Superior temporal gyrus (tissue), 1 donor: ENCODE results near the gene ZNF221.

Experiments used
- DNase-seq: peaks from one replicate; pipeline ENCODE4 v3.0.0-alpha.2; 2016; ENCODE audit errors: extremely low spot score

Gene ZNF221

GRCh38 chr19:43957891-43958290 lies 6.9 kb downstream of the ZNF221 start:
- DNase-seq = no peak

GRCh38 chr19:43960411-43960810 lies 9.4 kb downstream of the ZNF221 start:
- no peak for DNase-seq

GRCh38 chr19:43966079-43966694 lies 15.2 kb downstream of the ZNF221 start:
- DNase-seq = no peak

DNA sequence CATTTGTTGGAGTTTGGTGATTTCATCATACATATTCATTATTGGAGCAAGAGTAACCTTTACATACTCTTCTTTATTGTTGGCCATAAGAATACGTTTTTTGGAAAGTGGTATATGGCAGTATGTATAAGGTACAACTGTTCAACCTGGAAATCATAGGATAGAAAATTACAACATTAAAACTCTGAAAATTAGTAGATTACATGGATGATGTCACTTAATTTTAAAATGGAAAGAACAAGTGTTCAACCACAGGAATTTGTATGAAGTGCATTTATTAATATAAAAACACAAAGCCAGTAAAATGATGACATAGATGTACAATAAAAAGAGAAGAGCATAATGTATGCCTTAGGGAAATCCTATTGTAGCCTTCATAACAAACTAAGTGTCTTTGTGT lies 25.7 kb downstream of the ZNF221 start:
- DNase-seq = no peak

GRCh38 chr19:43983544-43983911 lies 32.5 kb downstream of the ZNF221 start:
- no peak for DNase-seq

- DNase-seq = peak; percentile 99
Observed at GRCh38 chr19:43983912-43984686, 33.1 kb downstream of the ZNF221 start, which contains the start of gene ZNF155. Gene ZNF155 (plus strand): TSS chr19:43984188. CDS start chr19:43988544, 4,356 bp downstream.

DNA sequence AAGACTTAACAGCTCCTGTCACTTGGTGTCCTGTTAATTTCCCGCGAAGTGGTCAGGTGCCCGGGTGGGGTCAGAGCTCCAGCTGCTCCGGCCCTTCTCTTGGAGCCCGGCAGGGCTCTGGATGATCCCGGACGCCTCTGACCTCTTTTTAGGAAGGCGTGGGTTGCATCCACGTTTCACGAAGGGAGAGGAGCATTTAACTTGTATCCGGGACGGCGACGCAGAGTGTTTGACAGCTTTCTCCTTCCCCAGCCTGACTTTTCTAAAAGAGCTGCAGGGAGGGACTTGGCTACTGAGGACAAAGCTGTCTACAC lies 33.6 kb downstream of the ZNF221 start:
- peak; percentile 8 for DNase-seq

GRCh38 chr19:43997631-43998290 lies 46.7 kb downstream of the ZNF221 start:
- DNase-seq = no peak

GRCh38 chr19:44002212-44002565 lies 51.2 kb downstream of the ZNF221 start:
- peak; percentile 7 for DNase-seq

GRCh38 chr19:44002566-44003460 lies 51.8 kb downstream of the ZNF221 start, which contains the start of gene ZNF230:
Gene ZNF230 (plus strand): TSS chr19:44002957. CDS start chr19:44007079, 4,122 bp downstream.
- DNase-seq = peak; percentile 100

- DNase-seq = no peak
Observed at GRCh38 chr19:44003461-44004009, 52.5 kb downstream of the ZNF221 start.

- no peak for DNase-seq
Observed at GRCh38 chr19:44005973-44006372, 54.9 kb downstream of the ZNF221 start.

DNA sequence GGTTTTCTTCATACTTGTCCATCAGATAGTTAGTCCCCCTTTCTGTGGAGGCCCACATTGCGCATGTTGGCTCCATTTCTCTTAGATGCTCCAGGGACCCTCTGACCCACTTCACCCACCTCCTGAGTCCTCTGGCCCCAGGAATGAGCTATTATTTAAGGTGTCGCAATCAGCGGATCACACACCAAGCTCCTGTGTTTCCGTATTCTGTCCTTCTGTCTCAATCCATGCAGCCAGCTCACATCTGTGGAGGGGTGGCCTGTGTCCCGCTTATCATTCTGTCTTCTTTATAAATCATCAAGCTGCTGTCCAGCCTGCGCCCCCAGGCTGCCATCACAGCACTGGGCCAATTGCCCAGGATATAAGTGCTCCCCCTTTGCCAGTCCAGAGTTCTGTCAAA lies 56.4 kb downstream of the ZNF221 start:
- no peak for DNase-seq

DNA sequence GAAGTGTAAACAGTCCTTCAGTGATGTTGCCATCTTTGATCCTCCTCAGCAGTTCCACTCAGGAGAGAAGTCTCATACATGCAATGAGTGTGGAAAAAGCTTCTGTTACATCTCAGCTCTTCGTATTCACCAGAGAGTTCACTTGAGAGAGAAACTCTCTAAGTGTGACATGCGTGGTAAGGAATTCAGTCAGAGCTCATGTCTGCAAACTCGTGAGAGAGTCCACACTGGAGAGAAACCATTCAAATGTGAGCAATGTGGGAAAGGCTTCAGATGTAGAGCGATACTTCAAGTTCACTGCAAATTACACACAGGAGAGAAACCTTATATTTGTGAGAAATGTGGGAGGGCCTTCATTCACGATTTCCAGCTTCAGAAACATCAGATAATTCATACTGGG lies 59.4 kb downstream of the ZNF221 start:
- no peak for DNase-seq
